Measurements from ENCODE around the gene FAM171A1.

Gene FAM171A1

DNA sequence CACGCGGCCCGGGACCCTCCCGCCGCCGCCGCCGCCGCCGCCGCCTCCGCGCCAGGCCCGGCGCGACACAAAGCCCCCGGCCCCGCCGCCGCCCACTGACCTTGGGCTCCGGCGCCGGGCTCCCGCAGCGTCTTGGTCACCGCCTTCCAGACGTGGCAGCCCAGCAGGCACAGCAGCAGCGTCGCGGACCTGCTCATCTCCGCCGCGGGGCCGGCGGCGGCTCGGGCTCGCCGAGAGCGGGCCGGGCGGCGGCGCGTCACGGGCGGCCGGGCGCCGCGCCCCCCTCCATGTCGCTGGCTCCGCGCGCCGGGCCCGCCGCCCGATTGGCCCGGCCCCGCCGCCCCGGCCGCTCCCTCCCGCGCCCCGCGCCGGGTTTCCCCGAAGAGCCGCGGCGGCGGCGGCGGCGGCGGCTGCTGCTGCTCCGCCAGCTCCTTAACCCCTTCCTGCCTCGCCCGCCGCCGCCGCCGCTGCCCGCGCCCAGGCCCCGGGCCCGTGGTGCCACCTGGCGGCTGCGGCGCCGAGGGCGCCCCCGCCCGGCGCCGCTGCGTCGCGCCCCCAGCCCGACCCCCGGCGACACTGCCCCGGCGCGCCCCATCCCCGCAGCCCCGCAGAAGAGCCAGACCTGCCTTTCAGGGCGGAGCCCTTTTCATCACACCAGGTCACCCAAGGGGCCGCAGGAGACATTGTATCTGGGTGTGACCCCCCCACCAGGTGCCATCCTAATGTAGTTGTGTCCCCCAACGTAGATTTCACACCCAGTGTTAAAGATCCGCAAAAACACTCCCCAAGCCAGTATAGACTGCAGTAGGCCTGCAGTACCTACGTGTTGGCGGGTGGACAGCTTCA lies at the start of gene FAM171A1:
Gene FAM171A1, minus strand, starts transcription at position 434 of the 846 bp plus-strand sequence. Its CDS starts 237 bp downstream, at position 197.
- TF ChIP-seq GATA2 (IDR thresholded peaks at IDR 0.05; ENCODE audit: low read depth, low read length) (no peak), GATA3 (IDR thresholded peaks at IDR 0.05; ENCODE audit: low read depth, low read length) (no peak)

DNA sequence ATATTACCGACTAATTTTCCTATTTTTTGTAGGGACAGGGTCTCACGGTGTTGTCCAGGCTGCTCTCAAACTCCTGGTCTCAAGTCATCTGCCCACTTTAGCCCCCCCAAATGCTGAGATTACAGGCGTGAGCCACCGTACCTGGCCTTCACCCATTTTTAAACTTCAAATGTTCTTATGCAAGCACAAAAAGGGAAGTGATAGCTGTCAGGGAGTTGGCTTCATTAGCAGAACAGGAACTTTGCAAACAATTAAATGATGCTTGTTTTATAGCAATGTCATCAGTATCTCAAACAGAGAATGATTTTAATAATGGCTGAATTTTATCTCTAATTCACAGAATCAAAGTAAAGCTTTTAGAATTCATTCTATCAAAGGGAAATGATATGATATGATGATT lies 49.8 kb upstream of the FAM171A1 start:
- TF ChIP-seq GATA2 (IDR thresholded peaks at IDR 0.05; ENCODE audit: low read depth, low read length) (no peak), GATA3 (IDR thresholded peaks at IDR 0.05; ENCODE audit: low read depth, low read length) (no peak)

DNA sequence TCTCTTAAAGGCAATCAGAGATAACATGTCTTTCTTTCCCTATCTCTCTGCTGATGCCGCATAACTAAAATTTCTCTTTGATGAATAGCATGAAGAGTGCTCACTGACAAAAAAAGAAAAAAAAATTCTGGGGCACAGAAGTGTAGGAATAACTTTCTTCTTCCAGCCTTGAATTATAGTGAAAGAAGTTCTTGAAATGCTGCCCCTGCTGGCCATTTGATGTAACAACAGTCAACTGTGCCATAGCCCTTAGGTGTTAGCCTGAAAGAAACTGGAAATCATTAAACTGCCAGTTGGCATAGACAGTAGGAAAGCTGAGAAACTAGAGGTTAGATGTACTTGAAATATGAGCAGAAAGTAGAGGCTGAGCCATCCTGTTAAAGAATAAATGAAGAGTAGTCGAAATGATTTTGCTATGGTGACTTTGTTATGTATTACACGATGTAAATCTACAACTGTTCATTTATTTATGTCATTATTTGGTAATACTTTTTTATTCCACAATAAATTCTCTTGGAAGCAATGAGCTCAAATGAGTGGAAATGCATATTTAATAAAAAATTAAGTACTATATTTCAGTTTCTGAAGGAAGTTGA lies 48.3 kb upstream of the FAM171A1 start:
- TF ChIP-seq GATA3 (IDR thresholded peaks at IDR 0.05; ENCODE audit: low read depth, low read length), result no peak
- no peak for TF ChIP-seq GATA2 (IDR thresholded peaks at IDR 0.05; ENCODE audit: low read depth, low read length)

DNA sequence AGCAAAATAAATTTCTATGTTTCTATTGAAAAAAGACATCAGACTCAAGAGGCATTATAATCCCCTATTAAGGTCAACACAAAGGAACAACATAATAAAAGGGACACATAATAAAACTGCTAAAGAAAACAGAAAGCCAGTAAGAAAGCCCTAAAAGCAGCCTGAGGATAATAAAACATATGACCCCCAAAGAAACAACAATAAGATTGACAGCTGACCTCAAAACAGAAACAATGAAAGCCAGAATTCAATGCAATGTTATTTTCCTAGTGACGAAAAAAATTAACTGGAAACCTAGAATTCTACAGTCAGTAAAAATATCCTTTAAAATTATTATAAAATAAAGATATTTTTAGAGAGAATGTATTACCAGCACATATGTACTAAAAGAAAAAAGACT lies 44.9 kb upstream of the FAM171A1 start:
- TF ChIP-seq GATA3 (IDR thresholded peaks at IDR 0.05; ENCODE audit: low read depth, low read length) (no peak), GATA2 (IDR thresholded peaks at IDR 0.05; ENCODE audit: low read depth, low read length) (no peak)

DNA sequence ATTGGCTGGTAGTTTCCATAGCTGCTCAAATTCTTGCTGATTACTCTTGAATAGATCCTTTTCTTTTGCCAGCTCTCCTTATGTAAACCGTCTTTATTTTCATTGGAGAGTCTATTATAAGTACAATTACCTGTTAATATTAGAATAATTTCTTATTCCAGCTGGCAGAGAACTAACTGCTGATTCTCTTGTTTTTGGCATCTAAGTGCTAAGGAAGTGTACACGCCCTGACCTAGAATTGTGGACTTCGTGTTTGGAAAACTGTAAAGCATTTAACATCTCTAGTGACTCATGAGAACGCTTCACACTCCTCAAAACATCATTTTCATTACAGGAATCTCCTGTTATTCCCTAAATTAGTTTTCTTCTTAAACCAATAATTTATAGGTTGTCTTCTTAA lies 39.9 kb upstream of the FAM171A1 start:
- TF ChIP-seq GATA2 (IDR thresholded peaks at IDR 0.05; ENCODE audit: low read depth, low read length) (no peak), GATA3 (IDR thresholded peaks at IDR 0.05; ENCODE audit: low read depth, low read length) (no peak)

DNA sequence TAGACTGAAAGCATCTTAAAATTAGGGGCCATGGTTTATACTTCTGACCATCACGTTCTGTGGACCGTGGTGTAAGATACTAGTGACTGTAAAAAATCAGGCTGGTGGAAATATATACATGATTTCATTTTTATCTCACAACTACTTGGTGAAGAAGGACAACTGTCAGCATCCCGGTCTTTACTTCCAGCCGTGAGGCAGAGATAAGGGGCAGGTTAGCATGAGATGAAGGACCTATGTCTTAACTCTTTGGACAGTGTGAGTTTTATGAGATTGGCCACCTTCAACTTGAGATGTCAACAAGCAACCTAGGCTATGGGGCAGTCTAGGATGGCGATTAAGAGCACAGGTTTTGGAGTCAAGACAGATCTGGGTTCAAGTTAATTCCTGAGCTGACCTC lies 37.5 kb upstream of the FAM171A1 start:
- no peak for TF ChIP-seq GATA2 (IDR thresholded peaks at IDR 0.05; ENCODE audit: low read depth, low read length)
- TF ChIP-seq GATA3 (IDR thresholded peaks at IDR 0.05; ENCODE audit: low read depth, low read length), result no peak

DNA sequence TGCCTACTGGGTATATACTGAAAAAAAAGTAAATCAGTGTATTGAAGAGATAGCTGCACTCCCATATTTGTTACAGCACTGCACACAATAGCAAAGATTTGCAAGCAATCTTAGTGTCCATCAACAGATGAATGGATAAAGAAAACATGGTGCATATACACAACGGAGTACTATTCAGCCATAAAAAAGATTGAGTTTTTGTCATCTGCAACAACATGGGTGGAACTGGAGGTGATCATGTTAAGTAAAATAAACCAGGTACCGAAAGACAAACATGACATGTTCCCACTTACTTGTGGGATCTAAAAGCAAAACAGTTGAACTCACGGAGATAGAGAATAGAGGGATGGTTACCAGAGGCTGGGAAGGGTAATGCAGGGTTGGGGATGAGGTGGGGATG lies 34.2 kb upstream of the FAM171A1 start:
- no peak for TF ChIP-seq GATA2 (IDR thresholded peaks at IDR 0.05; ENCODE audit: low read depth, low read length)

DNA sequence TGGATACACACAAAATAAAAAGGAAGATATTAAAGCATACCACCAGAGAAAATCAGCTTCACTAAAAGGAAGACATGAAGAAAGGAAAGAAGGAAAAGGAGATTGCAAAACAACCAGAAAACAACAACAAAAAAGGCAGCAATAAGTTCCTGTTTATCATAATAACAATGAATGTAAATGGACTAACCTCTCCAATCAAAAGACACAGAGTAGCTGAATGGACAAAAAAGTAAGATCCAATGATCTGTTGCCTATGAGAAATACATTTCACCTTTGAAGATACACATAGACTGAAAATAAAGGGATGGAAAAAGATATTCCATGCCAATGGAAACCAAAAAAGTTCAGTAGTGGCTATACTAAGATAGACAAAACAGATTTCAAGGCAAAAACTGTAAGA lies 30.3 kb upstream of the FAM171A1 start:
- TF ChIP-seq GATA3 (IDR thresholded peaks at IDR 0.05; ENCODE audit: low read depth, low read length) (no peak), GATA2 (IDR thresholded peaks at IDR 0.05; ENCODE audit: low read depth, low read length) (no peak)

DNA sequence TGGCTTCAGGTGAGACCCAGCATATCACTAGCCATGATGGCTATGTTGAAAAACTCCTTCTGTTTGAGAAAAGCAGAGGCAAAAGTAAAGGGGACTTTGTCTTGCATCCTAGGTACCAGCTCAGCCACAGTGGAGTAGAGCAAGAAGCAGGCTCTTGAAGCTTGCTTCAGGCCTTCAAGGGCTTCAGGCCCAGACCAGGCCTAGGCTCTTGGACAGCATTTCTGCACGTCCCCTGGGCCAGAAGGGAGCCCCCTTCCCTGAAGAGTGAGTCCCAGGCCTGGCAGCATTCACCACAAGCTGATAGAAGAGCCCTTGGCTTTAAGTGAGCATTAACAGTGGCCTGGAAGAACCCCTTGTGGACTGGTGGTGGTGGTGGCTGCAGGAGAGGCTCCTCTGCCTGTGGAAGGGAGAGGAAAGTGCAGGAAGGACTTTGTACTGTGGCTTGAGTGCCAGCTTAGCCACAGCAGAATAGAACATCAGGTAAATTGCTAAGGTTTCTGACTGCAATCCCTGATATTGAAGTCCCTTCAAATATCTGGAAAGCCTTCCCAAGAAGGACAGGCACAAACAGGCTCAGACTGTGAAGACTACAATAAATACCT lies 28.1 kb upstream of the FAM171A1 start:
- no peak for TF ChIP-seq GATA2 (IDR thresholded peaks at IDR 0.05; ENCODE audit: low read depth, low read length)
- TF ChIP-seq GATA3 (IDR thresholded peaks at IDR 0.05; ENCODE audit: low read depth, low read length), result no peak

DNA sequence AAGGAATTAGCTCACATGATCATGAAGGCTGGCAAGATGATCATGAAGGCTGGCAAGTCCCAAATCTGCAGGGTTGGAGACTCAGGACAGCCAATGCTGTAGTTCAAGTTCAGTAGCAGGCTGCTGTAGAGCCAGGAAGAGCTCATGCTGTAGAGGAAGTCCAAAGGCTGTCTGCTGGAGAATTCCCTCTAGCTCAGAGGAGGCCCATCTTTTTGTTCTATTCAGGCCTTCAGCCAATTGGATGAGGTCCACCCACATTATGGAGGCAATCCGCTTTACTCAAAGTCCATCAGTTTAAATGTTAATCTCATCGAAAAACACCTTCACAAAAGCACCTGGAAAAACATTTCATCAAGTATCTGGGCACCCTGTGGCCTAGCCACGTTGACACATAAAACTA lies 24.8 kb upstream of the FAM171A1 start:
- TF ChIP-seq GATA3 (IDR thresholded peaks at IDR 0.05; ENCODE audit: low read depth, low read length), result no peak
- TF ChIP-seq GATA2 (IDR thresholded peaks at IDR 0.05; ENCODE audit: low read depth, low read length), result no peak

DNA sequence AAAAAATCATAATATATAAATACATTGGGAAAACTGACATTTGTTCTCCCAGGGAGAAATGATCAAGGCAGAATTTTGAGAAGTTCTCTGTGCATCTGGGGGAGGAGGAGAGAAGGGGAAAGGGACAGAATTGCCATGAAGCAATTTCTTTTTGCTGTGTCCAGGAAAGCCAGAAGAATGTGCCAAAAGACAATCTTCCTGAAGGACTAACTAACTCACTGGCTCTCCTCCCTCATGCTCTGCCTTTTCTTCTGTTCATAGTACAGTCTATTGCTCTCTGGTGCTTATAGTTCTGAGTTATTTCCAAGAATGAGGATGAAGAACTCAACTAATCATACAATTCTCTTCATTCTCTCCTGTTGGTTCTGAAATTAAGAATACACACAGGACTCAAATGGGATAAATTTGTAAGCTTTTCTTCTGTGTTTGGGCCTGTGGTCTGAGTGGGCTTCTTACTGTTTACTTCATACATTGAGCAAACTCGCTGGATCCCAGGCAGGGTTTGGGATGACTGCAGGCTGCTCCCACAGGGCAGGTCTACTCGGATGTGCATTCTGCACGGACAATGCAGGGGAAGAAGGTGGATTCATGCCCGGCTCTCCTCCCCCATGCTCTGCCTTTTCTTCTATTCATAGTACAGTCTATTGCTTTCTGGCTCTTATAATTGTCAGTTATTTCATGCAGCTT lies 22.2 kb upstream of the FAM171A1 start:
- TF ChIP-seq GATA2 (IDR thresholded peaks at IDR 0.05; ENCODE audit: low read depth, low read length), result no peak
- TF ChIP-seq GATA3 (IDR thresholded peaks at IDR 0.05; ENCODE audit: low read depth, low read length), result no peak

DNA sequence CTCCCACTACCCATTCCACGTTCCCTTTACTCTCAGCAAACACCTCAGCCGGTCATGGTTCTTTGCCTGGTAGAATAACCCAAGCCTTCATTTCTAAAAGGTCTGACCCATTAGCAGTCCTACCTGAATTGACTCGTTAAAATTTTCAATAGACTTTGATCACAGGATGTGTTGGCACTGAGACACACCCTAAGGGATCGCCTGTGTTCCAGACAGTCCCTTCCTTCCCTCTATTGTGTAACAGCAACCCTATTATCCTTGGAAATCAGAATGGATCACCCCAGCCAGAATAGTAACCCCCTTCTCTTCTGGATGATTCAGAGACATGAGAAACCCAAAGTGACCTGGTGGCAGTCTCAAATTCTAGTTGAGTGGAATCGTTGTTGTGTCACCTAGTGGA lies 20.4 kb upstream of the FAM171A1 start:
- TF ChIP-seq GATA3 (IDR thresholded peaks at IDR 0.05; ENCODE audit: low read depth, low read length), result no peak

DNA sequence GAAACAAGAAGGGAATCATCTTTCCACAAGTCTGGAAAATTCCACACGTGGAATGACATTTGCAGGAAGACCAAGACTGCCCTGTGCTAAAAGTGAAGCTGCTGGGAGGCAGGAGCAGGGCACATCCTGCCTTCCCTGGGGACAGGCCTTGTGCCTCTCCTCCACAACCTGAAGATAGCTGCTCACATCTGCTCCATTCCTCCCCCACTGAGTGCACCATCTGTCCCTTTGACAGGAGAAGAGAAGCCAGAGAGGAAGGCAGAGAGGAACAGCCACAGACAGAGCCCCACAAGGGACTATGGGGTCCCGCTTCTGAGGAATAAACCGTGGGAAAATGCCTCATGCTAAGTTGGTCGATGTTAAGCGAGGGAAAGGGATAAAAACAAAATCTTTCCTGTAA lies 15.9 kb upstream of the FAM171A1 start:
- TF ChIP-seq GATA3 (IDR thresholded peaks at IDR 0.05; ENCODE audit: low read depth, low read length) (no peak), GATA2 (IDR thresholded peaks at IDR 0.05; ENCODE audit: low read depth, low read length) (no peak)
